Natural killer cell (primary cell): ENCODE data around the gene TRIP12. TPM values are rescaled to one million over a fixed set of nuclear protein-coding genes. Genes with fewer than 3 reads are reported as not detected.

Source experiments
- ATAC-seq, 3 donors: fragments of 150-1000 bp in 2 of 3; fragments of 200-7000 bp in 1 of 3; cut with Tn5 transposase; 1 replicate in 1 of 3; 2 replicates in 2 of 3; pipeline ENCODE4 v1.10.0; 2021; ENCODE audit warnings: mild to moderate bottlenecking in 2 of 3, moderate library complexity in 2 of 3
- DNase-seq, 2 donors: peaks; one replicate each; pipeline versions ENCODE4 v3.0.0 to v3.0.0-alpha.2; 2013 to 2021; ENCODE audit warnings: mixed read lengths in 1 of 2
- H3K27ac ChIP-seq: one replicate; pipeline ENCODE4 v1.5.1; 2013; ENCODE audit warnings: mild to moderate bottlenecking, low read length
- H3K27me3 ChIP-seq: one replicate; pipeline ENCODE4 v1.6.1; 2013; ENCODE audit warnings: low read length; ENCODE audit not compliant: control insufficient read depth, insufficient read depth
- H3K36me3 ChIP-seq: one replicate; pipeline ENCODE4 v1.6.1; 2013; ENCODE audit warnings: low read length; ENCODE audit not compliant: control insufficient read depth, insufficient read depth
- H3K4me1 ChIP-seq: one replicate; pipeline ENCODE4 v1.6.1; 2013; ENCODE audit warnings: low read length; ENCODE audit not compliant: control insufficient read depth, insufficient read depth
- H3K4me3 ChIP-seq: one replicate; pipeline ENCODE4 v1.5.1; 2013; ENCODE audit warnings: low read length
- H3K9me3 ChIP-seq: one replicate; pipeline ENCODE4 v1.6.1; 2013; ENCODE audit warnings: low read length; ENCODE audit not compliant: control insufficient read depth, insufficient read depth
- H3K27ac Mint-ChIP-seq, 2 donors: one replicate each; pipeline ENCODE4 v1.8.0; 2022; ENCODE audit warnings: mild to moderate bottlenecking in 2 of 2, mixed read lengths in 2 of 2, moderate library complexity in 1 of 2
- H3K27me3 Mint-ChIP-seq, 2 donors: one replicate each; pipeline ENCODE4 v1.8.0; 2022; ENCODE audit warnings: low read depth in 2 of 2, mixed read lengths in 2 of 2
- H3K36me3 Mint-ChIP-seq: one replicate; pipeline ENCODE4 v1.8.0; 2022; ENCODE audit warnings: mixed read lengths
- H3K4me1 Mint-ChIP-seq, 2 donors: one replicate each; pipeline ENCODE4 v1.8.0; 2022; ENCODE audit warnings: mixed read lengths in 2 of 2
- H3K4me3 Mint-ChIP-seq: one replicate; pipeline ENCODE4 v1.8.0; 2022; ENCODE audit warnings: mild to moderate bottlenecking, moderate library complexity, mixed read lengths
- H3K9me3 Mint-ChIP-seq, 2 donors: one replicate each; pipeline ENCODE4 v1.8.0; 2022; ENCODE audit warnings: mixed read lengths in 2 of 2
- CTCF ChIP-seq: fragments of 200-600 bp; IDR thresholded peaks from one replicate; pipeline ENCODE4 v1.8.0; 2022; ENCODE audit warnings: antibody characterized with exemption
- WGBS: methylation state at CpG from one replicate; pipeline ENCODE4 v1.1.7; 2013; ENCODE audit warnings: missing lambda C conversion rate; ENCODE audit not compliant: insufficient coverage; 5-methylcytosine and 5-hydroxymethylcytosine counted together
- intact Hi-C: fragments of 100-400 bp; cut with micrococcal nuclease; formaldehyde crosslinking; loops from one replicate; pipeline ENCODE4 v1.14.2; 2022
- total RNA-seq, 4 donors: library from RNA; stranded (reverse); fragments of 120-200 nt in 1 of 4; gene quantifications; one replicate each; pipeline versions ENCODE4 v1.2.3 to v1.2.4, GENCODE V29; 2013 to 2022

The TRIP12 gene
- total RNA-seq, 3 donors from 2014 or later (not counting 1 experiment from before 2014, with no cell fraction given), result 295 to 351 (median 325) TPM

DNA sequence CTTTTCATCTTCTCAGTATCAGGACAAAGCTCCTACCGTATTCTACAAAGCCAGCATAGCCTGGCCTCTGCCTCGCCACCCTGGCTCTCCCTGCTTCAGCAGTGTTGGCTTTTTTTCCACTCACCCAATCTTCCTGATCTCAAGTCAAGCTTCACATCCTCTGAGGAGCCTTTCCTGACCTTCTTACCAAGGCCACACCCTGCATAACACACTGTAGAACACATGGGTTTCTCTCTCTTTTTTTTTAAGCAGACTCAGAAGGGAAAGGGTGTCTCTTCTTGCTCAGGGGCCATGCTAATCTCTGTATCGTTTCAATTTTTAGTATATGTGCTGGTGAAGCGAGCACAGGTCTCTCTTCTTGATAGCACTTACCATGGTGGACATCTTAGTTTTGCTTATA, 15.7 kb upstream of the TRIP12 start:
- no peaks in the 10 kb centered on the region for H3K4me1 Mint-ChIP-seq
- Histone ChIP-seq H3K4me1 (no peaks in the 10 kb centered on the region), H3K27me3 (no peaks in the 10 kb centered on the region), H3K36me3 (no peaks in the 10 kb centered on the region), H3K9me3 (no peaks in the 10 kb centered on the region), H3K4me3 (no peak overlapping the region), H3K27ac (no peak overlapping the region)
- no peak overlapping the region for H3K4me3 Mint-ChIP-seq
- TF ChIP-seq CTCF, result no peak
- ATAC-seq (no peak), DNase-seq (no peak)
- no peaks in the 10 kb centered on the region for H3K27me3 Mint-ChIP-seq
- H3K27ac Mint-ChIP-seq, result no peak overlapping the region
- 95% methylated on average over 4 of the region's 4 CpGs for WGBS
- H3K9me3 Mint-ChIP-seq, result no peaks in the 10 kb centered on the region
- no peaks in the 10 kb centered on the region for H3K36me3 Mint-ChIP-seq
- intact Hi-C loops, result no loop called here

- Histone ChIP-seq H3K4me1 (no peaks in the 10 kb centered on the region), H3K36me3 (no peaks in the 10 kb centered on the region), H3K9me3 (no peaks in the 10 kb centered on the region), H3K27me3 (no peaks in the 10 kb centered on the region), H3K27ac (no peak overlapping the region), H3K4me3 (no peak overlapping the region)
- Mint-ChIP-seq H3K4me1 (no peaks in the 10 kb centered on the region), H3K27me3 (no peaks in the 10 kb centered on the region), H3K36me3 (no peaks in the 10 kb centered on the region), H3K9me3 (no peaks in the 10 kb centered on the region), H3K27ac (no peak overlapping the region), H3K4me3 (no peak overlapping the region)
- intact Hi-C loops, result no loop called here
- DNase-seq (no peak), ATAC-seq (no peak)
- no peak for TF ChIP-seq CTCF
- WGBS, result 99% methylated on average over 5 of the region's 5 CpGs
Measured at GRCh38 chr2:229931241-229931640, 9.4 kb upstream of the TRIP12 start.

DNA sequence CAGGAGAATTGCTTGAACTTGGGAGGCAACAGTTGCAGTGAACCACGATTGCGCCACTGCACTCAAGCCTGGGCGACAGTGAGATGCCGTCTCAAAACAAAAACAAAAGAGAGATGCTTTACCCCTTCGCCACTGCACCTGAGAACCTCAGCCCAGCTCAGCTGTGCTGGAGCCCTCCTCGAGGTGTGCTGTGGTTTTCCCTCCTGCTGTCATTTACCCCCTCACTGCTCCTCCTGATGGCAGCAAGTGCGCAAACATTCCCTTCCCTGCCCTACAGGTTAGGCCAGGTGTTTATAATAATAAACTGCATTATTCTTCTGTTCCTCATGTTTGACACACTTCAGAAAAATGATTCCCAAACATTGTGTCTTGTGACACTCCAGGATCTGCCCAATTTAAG, 8.8 kb upstream of the TRIP12 start:
- ATAC-seq (no peak), DNase-seq (no peak)
- Histone ChIP-seq H3K36me3 (no peaks in the 10 kb centered on the region), H3K27me3 (no peaks in the 10 kb centered on the region), H3K4me3 (no peak overlapping the region), H3K27ac (no peak overlapping the region), H3K9me3 (no peaks in the 10 kb centered on the region), H3K4me1 (no peaks in the 10 kb centered on the region)
- Mint-ChIP-seq H3K36me3 (no peaks in the 10 kb centered on the region), H3K9me3 (no peaks in the 10 kb centered on the region), H3K27me3 (no peaks in the 10 kb centered on the region), H3K27ac (no peak overlapping the region), H3K4me3 (no peak overlapping the region), H3K4me1 (no peaks in the 10 kb centered on the region)
- intact Hi-C loops, result no loop called here
- WGBS, result 84% methylated on average over 7 of the region's 7 CpGs
- TF ChIP-seq CTCF, result no peak

- Mint-ChIP-seq H3K4me3 (no peak overlapping the region), H3K36me3 (no peaks in the 10 kb centered on the region), H3K27ac (no peak overlapping the region), H3K27me3 (no peaks in the 10 kb centered on the region), H3K4me1 (peaks cover 0 to 3% of the 10 kb centered on the region in 2 donors), H3K9me3 (no peaks in the 10 kb centered on the region)
- DNase-seq (no peak), ATAC-seq (no peak)
- Histone ChIP-seq H3K4me1 (peaks cover 4% of the 10 kb centered on the region), H3K9me3 (no peaks in the 10 kb centered on the region), H3K27me3 (no peaks in the 10 kb centered on the region), H3K27ac (no peak overlapping the region), H3K4me3 (no peak overlapping the region), H3K36me3 (no peaks in the 10 kb centered on the region)
- 100% methylated on average over 2 of the region's 2 CpGs for WGBS
- no peak for TF ChIP-seq CTCF
- intact Hi-C loops, result no loop called here
Measured at GRCh38 chr2:229927817-229928321, 6.1 kb upstream of the TRIP12 start.
